ENCODE measurements around the gene IFRD1. TPM values are rescaled to one million over a fixed set of nuclear protein-coding genes. Genes with fewer than 3 reads are reported as not detected.

Gene IFRD1
- total RNA-seq, 5 donors from 2014 or later (not counting 1 experiment from before 2014, with no cell fraction given): 45.0 to 268 (median 52.1) TPM

- Histone ChIP-seq H3K36me3 (ENCODE audit: control insufficient read depth in 2 of 2, extremely low read depth in 1 of 2, insufficient read depth in 1 of 2, low read length in 1 of 2) (no peaks in the 10 kb centered on the region), H3K9me3 (no peaks in the 10 kb centered on the region), H3K27ac (ENCODE audit: low read length) (no peak overlapping the region), H3K4me1 (ENCODE audit: control insufficient read depth in 1 of 2, extremely low read depth in 1 of 2, insufficient read depth in 2 of 2, low read length in 2 of 2) (no peaks in the 10 kb centered on the region), H3K4me3 (ENCODE audit: control insufficient read depth in 1 of 2, extremely low read depth in 1 of 2, low read length in 1 of 2) (no peak overlapping the region), H3K27me3 (replicated peaks in 1 of 2; ENCODE audit: control insufficient read depth in 2 of 2, extremely low read depth in 1 of 2, insufficient read depth in 2 of 2, low read length in 1 of 2) (peaks cover 0 to 4% of the 10 kb centered on the region in 2 experiments)
- no CpG with 5 or more reads among the region's 7 CpGs for WGBS (ENCODE audit: insufficient coverage)
- Mint-ChIP-seq H3K27ac (peak overlapping the region in 1 of 2 donors; percentile 39), H3K4me3 (no peak overlapping the region), H3K27me3 (peaks cover 8 to 18% of the 10 kb centered on the region in 2 donors), H3K9me3 (no peaks in the 10 kb centered on the region), H3K36me3 (no peaks in the 10 kb centered on the region), H3K4me1 (peaks cover 0 to 6% (median 0%) of the 10 kb centered on the region in 3 donors)
- ATAC-seq (replicated peaks in 1 of 4): peak in 1 of 4 experiments; percentile 43
- POLR2A ChIA-PET: no interaction called here
- peak in 1 of 35 experiments; percentile 34 for DNase-seq
- CTCF ChIA-PET: interaction anchor here in 1 of 2 donors (0.7 kb wide), 1 partner anchor 19 kb away, joined by 3 read pairs; no protein-coding TSS in a partner anchor
Measured at GRCh38 chr7:112411186-112411795, 39.0 kb upstream of the IFRD1 start.

- Histone ChIP-seq H3K27ac (ENCODE audit: low read length) (no peak overlapping the region), H3K4me3 (ENCODE audit: control insufficient read depth in 1 of 2, extremely low read depth in 1 of 2, low read length in 1 of 2) (no peak overlapping the region), H3K4me1 (ENCODE audit: control insufficient read depth in 1 of 2, extremely low read depth in 1 of 2, insufficient read depth in 2 of 2, low read length in 2 of 2) (no peaks in the 10 kb centered on the region), H3K36me3 (ENCODE audit: control insufficient read depth in 2 of 2, extremely low read depth in 1 of 2, insufficient read depth in 1 of 2, low read length in 1 of 2) (no peaks in the 10 kb centered on the region), H3K9me3 (no peaks in the 10 kb centered on the region), H3K27me3 (replicated peaks in 1 of 2; ENCODE audit: control insufficient read depth in 2 of 2, extremely low read depth in 1 of 2, insufficient read depth in 2 of 2, low read length in 1 of 2) (no peaks in the 10 kb centered on the region)
- Mint-ChIP-seq H3K4me3 (no peak overlapping the region), H3K36me3 (no peaks in the 10 kb centered on the region), H3K4me1 (peaks cover 0 to 6% (median 0%) of the 10 kb centered on the region in 3 donors), H3K27ac (no peak overlapping the region), H3K27me3 (peaks cover 3 to 7% of the 10 kb centered on the region in 2 donors), H3K9me3 (no peaks in the 10 kb centered on the region)
- WGBS (ENCODE audit: insufficient coverage): 7% methylated on average over 2 of the region's 3 CpGs
- DNase-seq (peak in 1 of 35 experiments; percentile 40), ATAC-seq (replicated peaks in 1 of 4) (no peak)
- CTCF ChIA-PET: interaction anchor here in 1 of 2 donors (0.6 kb wide), 2 partner anchors 17 to 462 kb away, joined by 3 read pairs; no protein-coding TSS in a partner anchor
- POLR2A ChIA-PET: no interaction called here
Measured at GRCh38 chr7:112414855-112415490, 35.3 kb upstream of the IFRD1 start.

GRCh38 chr7:112416127-112416526, 34.1 kb upstream of the IFRD1 start:
- Histone ChIP-seq H3K27ac (ENCODE audit: low read length) (no peak overlapping the region), H3K36me3 (ENCODE audit: control insufficient read depth in 2 of 2, extremely low read depth in 1 of 2, insufficient read depth in 1 of 2, low read length in 1 of 2) (no peaks in the 10 kb centered on the region), H3K27me3 (replicated peaks in 1 of 2; ENCODE audit: control insufficient read depth in 2 of 2, extremely low read depth in 1 of 2, insufficient read depth in 2 of 2, low read length in 1 of 2) (no peaks in the 10 kb centered on the region), H3K9me3 (no peaks in the 10 kb centered on the region), H3K4me3 (ENCODE audit: control insufficient read depth in 1 of 2, extremely low read depth in 1 of 2, low read length in 1 of 2) (no peak overlapping the region), H3K4me1 (ENCODE audit: control insufficient read depth in 1 of 2, extremely low read depth in 1 of 2, insufficient read depth in 2 of 2, low read length in 2 of 2) (no peaks in the 10 kb centered on the region)
- no peaks in the 10 kb centered on the region for H3K36me3 Mint-ChIP-seq
- peaks cover 3 to 4% of the 10 kb centered on the region in 2 donors for H3K27me3 Mint-ChIP-seq
- ChIA-PET CTCF (no interaction called here), POLR2A (interaction anchor here in 1 of 2 donors (0.6 kb wide), 1 partner anchor 125 kb away, joined by 4 read pairs; no protein-coding TSS in a partner anchor)
- ATAC-seq (replicated peaks in 1 of 4): no peak
- no peak for DNase-seq
- H3K4me3 Mint-ChIP-seq: no peak overlapping the region
- 80% methylated on average over 1 of the region's 4 CpGs for WGBS (ENCODE audit: insufficient coverage)
- no peak overlapping the region for H3K27ac Mint-ChIP-seq
- H3K4me1 Mint-ChIP-seq: peaks cover 0 to 6% (median 0%) of the 10 kb centered on the region in 3 donors
- H3K9me3 Mint-ChIP-seq: no peaks in the 10 kb centered on the region

- H3K27ac Mint-ChIP-seq: no peak overlapping the region
- WGBS (ENCODE audit: insufficient coverage): 80% methylated on average over 3 of the region's 4 CpGs
- ATAC-seq (replicated peaks in 1 of 4) (no peak), DNase-seq (no peak)
- H3K27ac ChIP-seq (ENCODE audit: low read length): no peak overlapping the region
- H3K27me3 Mint-ChIP-seq: no peaks in the 10 kb centered on the region
- POLR2A ChIA-PET: interaction anchor here in 1 of 2 donors (0.7 kb wide), 1 partner anchor 178 kb away, joined by 4 read pairs; no protein-coding TSS in a partner anchor
- no peaks in the 10 kb centered on the region for H3K9me3 Mint-ChIP-seq
- no peak overlapping the region for H3K4me3 ChIP-seq (ENCODE audit: control insufficient read depth in 1 of 2, extremely low read depth in 1 of 2, low read length in 1 of 2)
- H3K36me3 Mint-ChIP-seq: no peaks in the 10 kb centered on the region
- H3K9me3 ChIP-seq: no peaks in the 10 kb centered on the region
- CTCF ChIA-PET: interaction anchor here (0.6 to 1.0 kb wide), 2 partner anchors 11 to 667 kb away, joined by 3 read pairs; no protein-coding TSS in a partner anchor
- peaks cover 12 to 18% of the 10 kb centered on the region in 2 experiments for H3K4me1 ChIP-seq (ENCODE audit: control insufficient read depth in 1 of 2, extremely low read depth in 1 of 2, insufficient read depth in 2 of 2, low read length in 2 of 2)
- no peak overlapping the region for H3K4me3 Mint-ChIP-seq
- H3K36me3 ChIP-seq (ENCODE audit: control insufficient read depth in 2 of 2, extremely low read depth in 1 of 2, insufficient read depth in 1 of 2, low read length in 1 of 2): no peaks in the 10 kb centered on the region
- H3K27me3 ChIP-seq (replicated peaks in 1 of 2; ENCODE audit: control insufficient read depth in 2 of 2, extremely low read depth in 1 of 2, insufficient read depth in 2 of 2, low read length in 1 of 2): no peaks in the 10 kb centered on the region
- peaks cover 22 to 27% (median 24%) of the 10 kb centered on the region in 3 donors for H3K4me1 Mint-ChIP-seq
Measured at GRCh38 chr7:112419543-112420130, 30.6 kb upstream of the IFRD1 start.

GRCh38 chr7:112420236-112420861, 29.9 kb upstream of the IFRD1 start:
- 88% methylated on average over 4 of the region's 9 CpGs for WGBS (ENCODE audit: insufficient coverage)
- no peak overlapping the region for H3K27ac ChIP-seq (ENCODE audit: low read length)
- no peaks in the 10 kb centered on the region for H3K9me3 ChIP-seq
- POLR2A ChIA-PET: interaction anchor here in 1 of 2 donors (0.7 kb wide), 1 partner anchor 177 kb away, joined by 4 read pairs; no protein-coding TSS in a partner anchor
- no peaks in the 10 kb centered on the region for H3K36me3 ChIP-seq (ENCODE audit: control insufficient read depth in 2 of 2, extremely low read depth in 1 of 2, insufficient read depth in 1 of 2, low read length in 1 of 2)
- ATAC-seq (replicated peaks in 1 of 4) (no peak), DNase-seq (no peak)
- no peak overlapping the region for H3K27ac Mint-ChIP-seq
- no peaks in the 10 kb centered on the region for H3K36me3 Mint-ChIP-seq
- CTCF ChIA-PET: interaction anchor here in 1 of 2 donors (0.6 kb wide), 1 partner anchor 668 kb away, joined by 3 read pairs; no protein-coding TSS in a partner anchor
- no peaks in the 10 kb centered on the region for H3K27me3 ChIP-seq (replicated peaks in 1 of 2; ENCODE audit: control insufficient read depth in 2 of 2, extremely low read depth in 1 of 2, insufficient read depth in 2 of 2, low read length in 1 of 2)
- H3K27me3 Mint-ChIP-seq: no peaks in the 10 kb centered on the region
- H3K4me3 ChIP-seq (ENCODE audit: control insufficient read depth in 1 of 2, extremely low read depth in 1 of 2, low read length in 1 of 2): no peak overlapping the region
- no peaks in the 10 kb centered on the region for H3K9me3 Mint-ChIP-seq
- peaks cover 12 to 18% of the 10 kb centered on the region in 2 experiments for H3K4me1 ChIP-seq (ENCODE audit: control insufficient read depth in 1 of 2, extremely low read depth in 1 of 2, insufficient read depth in 2 of 2, low read length in 2 of 2)
- H3K4me1 Mint-ChIP-seq: peaks cover 22 to 27% (median 24%) of the 10 kb centered on the region in 3 donors
- H3K4me3 Mint-ChIP-seq: no peak overlapping the region

Data from T-cell (primary cell).